Measurements from ENCODE around the gene GLIS1. TPM values are rescaled to one million over a fixed set of nuclear protein-coding genes. Genes with fewer than 3 reads are reported as not detected.

Gene GLIS1
- total RNA-seq, 1 experiment from 2014 or later: 0.28 TPM

DNA sequence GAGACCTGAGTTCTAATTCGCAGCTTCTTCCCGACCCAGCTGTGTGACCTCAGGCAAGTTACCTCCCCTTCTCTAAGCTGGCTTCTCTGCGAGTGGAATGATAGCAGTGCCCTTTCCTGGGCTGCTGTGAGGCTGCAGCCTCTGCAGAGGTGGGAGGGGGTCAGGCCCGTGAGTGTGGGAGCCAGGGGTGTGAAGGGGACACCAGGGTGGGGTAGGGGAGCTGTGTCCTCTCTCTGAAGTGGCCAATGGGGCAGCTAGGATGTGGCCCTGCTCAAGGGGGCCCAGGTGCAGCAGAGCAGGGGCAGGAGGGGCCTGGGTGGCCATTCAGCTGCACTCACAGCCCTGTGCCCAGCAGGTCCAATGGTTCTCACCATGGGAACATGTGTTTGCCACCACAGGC lies 255.3 kb downstream of the GLIS1 start:
- no peak overlapping the region for H3T11ph ChIP-seq (ENCODE audit: low read length)
- H2BK120ac ChIP-seq (ENCODE audit: low read depth, low read length, poor library complexity, severe bottlenecking): no peak overlapping the region
- H3K79me1 ChIP-seq (ENCODE audit: insufficient read depth, low read depth, low read length, poor library complexity, severe bottlenecking): no peaks in the 10 kb centered on the region
- H3K23me2 ChIP-seq (ENCODE audit: insufficient read length, low read depth, low read length, poor library complexity, severe bottlenecking): no peaks in the 10 kb centered on the region
- no peaks in the 10 kb centered on the region for H4K20me1 ChIP-seq (ENCODE audit: control insufficient read depth, insufficient read depth, insufficient read length)
- no peak overlapping the region for H3K9ac ChIP-seq (ENCODE audit: extremely low read depth, insufficient read length, low read length)
- H3K79me2 ChIP-seq (ENCODE audit: insufficient read depth, low read length): no peaks in the 10 kb centered on the region
- H2BK15ac ChIP-seq (ENCODE audit: low read depth, low read length): no peak overlapping the region
- no peak overlapping the region for H3K27ac ChIP-seq (ENCODE audit: insufficient read length, low read depth, low read length)
- no peak overlapping the region for H2AFZ ChIP-seq (ENCODE audit: low read length)
- DNase-seq: no peak
- no CpG with 5 or more reads among the region's 4 CpGs for WGBS (ENCODE audit: extremely low coverage, insufficient read length, low lambda C conversion rate)
- no peak overlapping the region for H3K4ac ChIP-seq (ENCODE audit: low read depth, low read length)
- no peak overlapping the region for H3K4me2 ChIP-seq (ENCODE audit: insufficient read depth, insufficient read length, low read length)
- Mint-ChIP-seq H3K27ac (no peak overlapping the region; a peak in 1 of 7 replicates), H3K4me1 (peaks cover 9 to 15% of the 10 kb centered on the region in 2 experiments), H3K4me3 (no peak overlapping the region), H3K36me3 (ENCODE audit: insufficient read depth in 1 of 3, low read depth in 3 of 3) (no peaks in the 10 kb centered on the region), H3K27me3 (ENCODE audit: low read depth) (peaks cover 23% of the 10 kb centered on the region), H3K9me3 (no peaks in the 10 kb centered on the region)
- H2BK20ac ChIP-seq (ENCODE audit: low read depth, low read length, poor library complexity, severe bottlenecking): no peak overlapping the region
- H2AK5ac ChIP-seq (ENCODE audit: insufficient read length, low read length): no peak overlapping the region
- no peak overlapping the region for H3K56ac ChIP-seq (ENCODE audit: insufficient read length, low read depth, low read length)
- no peak overlapping the region for H3K23ac ChIP-seq (ENCODE audit: insufficient read length, low read depth, low read length)
- H4K8ac ChIP-seq (replicated peaks; ENCODE audit: insufficient read length, low read depth, low read length): no peak overlapping the region
- H4K5ac ChIP-seq (ENCODE audit: insufficient read length, low read depth, low read length): no peak overlapping the region
- H2BK12ac ChIP-seq (ENCODE audit: insufficient read length, low read depth, low read length): no peak overlapping the region
- H3K18ac ChIP-seq (ENCODE audit: insufficient read length, low read depth, low read length): no peak overlapping the region
- H3K4me1 ChIP-seq (ENCODE audit: insufficient read depth, low read length): no peaks in the 10 kb centered on the region
- no peak overlapping the region for H3K14ac ChIP-seq (ENCODE audit: insufficient read depth, low read length)
- no peaks in the 10 kb centered on the region for H3K27me3 ChIP-seq (ENCODE audit: insufficient read depth, low read length)
- TF ChIP-seq, protein P1, sequence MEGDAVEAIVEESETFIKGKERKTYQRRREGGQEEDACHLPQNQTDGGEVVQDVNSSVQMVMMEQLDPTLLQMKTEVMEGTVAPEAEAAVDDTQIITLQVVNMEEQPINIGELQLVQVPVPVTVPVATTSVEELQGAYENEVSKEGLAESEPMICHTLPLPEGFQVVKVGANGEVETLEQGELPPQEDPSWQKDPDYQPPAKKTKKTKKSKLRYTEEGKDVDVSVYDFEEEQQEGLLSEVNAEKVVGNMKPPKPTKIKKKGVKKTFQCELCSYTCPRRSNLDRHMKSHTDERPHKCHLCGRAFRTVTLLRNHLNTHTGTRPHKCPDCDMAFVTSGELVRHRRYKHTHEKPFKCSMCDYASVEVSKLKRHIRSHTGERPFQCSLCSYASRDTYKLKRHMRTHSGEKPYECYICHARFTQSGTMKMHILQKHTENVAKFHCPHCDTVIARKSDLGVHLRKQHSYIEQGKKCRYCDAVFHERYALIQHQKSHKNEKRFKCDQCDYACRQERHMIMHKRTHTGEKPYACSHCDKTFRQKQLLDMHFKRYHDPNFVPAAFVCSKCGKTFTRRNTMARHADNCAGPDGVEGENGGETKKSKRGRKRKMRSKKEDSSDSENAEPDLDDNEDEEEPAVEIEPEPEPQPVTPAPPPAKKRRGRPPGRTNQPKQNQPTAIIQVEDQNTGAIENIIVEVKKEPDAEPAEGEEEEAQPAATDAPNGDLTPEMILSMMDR (conservative IDR thresholded peaks at IDR 0.05): no peak
- H4K91ac ChIP-seq (ENCODE audit: insufficient read length, low read depth, low read length): no peak overlapping the region
- H2BK5ac ChIP-seq (ENCODE audit: insufficient read length, low read length): no peak overlapping the region
- H3K9me3 ChIP-seq (ENCODE audit: control insufficient read depth, low read depth, low read length): no peaks in the 10 kb centered on the region
